ENCODE results near the gene TREX2. TPM values are rescaled to one million over a fixed set of nuclear protein-coding genes. Genes with fewer than 3 reads are reported as not detected.

The TREX2 gene
- total RNA-seq, result 10 to 100 TPM; 19.3 to 62.6 (median 50.7) TPM

- no peaks in the 10 kb centered on the region for H3K4me1 ChIP-seq
- H3K36me3 ChIP-seq, result peaks cover 9% of the 10 kb centered on the region
- no peak within 1 kb of the TSS for H3K27ac ChIP-seq
- 59% methylated on average over 20 of the region's 30 CpGs for WGBS
- H3K27me3 ChIP-seq, result no peaks in the 10 kb centered on the region
- no peak within 1 kb of the TSS for H3K4me3 ChIP-seq
- H3K9me3 ChIP-seq, result no peaks in the 10 kb centered on the region
- DNase-seq (ENCODE audit: low spot score in 2 of 2), result no peak
- TF ChIP-seq EP300 (IDR thresholded peaks at IDR 0.05), result no peak
- TF ChIP-seq POLR2AphosphoS5 (IDR thresholded peaks at IDR 0.05), result no peak
- no peak for TF ChIP-seq CTCF (IDR thresholded peaks at IDR 0.05)
- no peak for TF ChIP-seq POLR2A (IDR thresholded peaks at IDR 0.05)
Observed at GRCh38 chrX:153445856-153446635, at the start of gene TREX2. TREX2 (minus strand) TSS chrX:153446056; CDS start chrX:153445430, 626 bp downstream.

GRCh38 chrX:153495362-153495751 is 49.5 kb upstream of the TREX2 start:
- no peak for DNase-seq (ENCODE audit: low spot score in 2 of 2)
- peaks cover 44% of the 10 kb centered on the region for H3K4me1 ChIP-seq
- H3K9me3 ChIP-seq, result no peaks in the 10 kb centered on the region
- WGBS, result 22% methylated on average over 17 of the region's 17 CpGs
- H3K27ac ChIP-seq, result no peak overlapping the region
- no peak for TF ChIP-seq CTCF (IDR thresholded peaks at IDR 0.05)
- peak overlapping the region; percentile 36 for H3K4me3 ChIP-seq
- no peaks in the 10 kb centered on the region for H3K36me3 ChIP-seq
- H3K27me3 ChIP-seq, result no peaks in the 10 kb centered on the region

- H3K9me3 ChIP-seq, result no peaks in the 10 kb centered on the region
- TF ChIP-seq EP300 (IDR thresholded peaks at IDR 0.05), result no peak
- peak in 1 of 2 donors; percentile 13 for TF ChIP-seq CTCF (IDR thresholded peaks at IDR 0.05)
- no peaks in the 10 kb centered on the region for H3K36me3 ChIP-seq
- H3K27me3 ChIP-seq, result no peaks in the 10 kb centered on the region
- no peak for DNase-seq (ENCODE audit: low spot score in 2 of 2)
- 40% methylated on average over 21 of the region's 41 CpGs for WGBS
- H3K4me1 ChIP-seq, result peaks cover 44% of the 10 kb centered on the region
- H3K4me3 ChIP-seq, result peak within 1 kb of the TSS; percentile 36
- H3K27ac ChIP-seq, result no peak within 1 kb of the TSS
Observed at GRCh38 chrX:153494541-153495361, 48.9 kb upstream of the TREX2 start, which contains the start of gene BGN. BGN (plus strand) TSS chrX:153494980; CDS start chrX:153504632, 9,652 bp downstream.

- Histone ChIP-seq H3K27ac (no peak overlapping the region), H3K36me3 (no peaks in the 10 kb centered on the region), H3K4me3 (peak overlapping the region; percentile 36), H3K9me3 (no peaks in the 10 kb centered on the region), H3K27me3 (no peaks in the 10 kb centered on the region), H3K4me1 (peaks cover 38% of the 10 kb centered on the region)
- no peak for DNase-seq (ENCODE audit: low spot score in 2 of 2)
- WGBS, result 69% methylated on average over 5 of the region's 12 CpGs
- TF ChIP-seq POLR2A (IDR thresholded peaks at IDR 0.05), result no peak
- TF ChIP-seq CTCF (IDR thresholded peaks at IDR 0.05), result no peak
- no peak for TF ChIP-seq POLR2AphosphoS5 (IDR thresholded peaks at IDR 0.05)
- no peak for TF ChIP-seq EP300 (IDR thresholded peaks at IDR 0.05)
Observed at GRCh38 chrX:153494061-153494460, 48.2 kb upstream of the TREX2 start.

GRCh38 chrX:153493085-153493484 is 47.2 kb upstream of the TREX2 start:
- no peak for DNase-seq (ENCODE audit: low spot score in 2 of 2)
- no peaks in the 10 kb centered on the region for H3K9me3 ChIP-seq
- WGBS, result 77% methylated on average over 11 of the region's 11 CpGs
- H3K4me1 ChIP-seq, result peaks cover 39% of the 10 kb centered on the region
- H3K27me3 ChIP-seq, result no peaks in the 10 kb centered on the region
- H3K4me3 ChIP-seq, result no peak overlapping the region
- no peak overlapping the region for H3K27ac ChIP-seq
- no peaks in the 10 kb centered on the region for H3K36me3 ChIP-seq
- TF ChIP-seq CTCF (IDR thresholded peaks at IDR 0.05), result no peak
- TF ChIP-seq EP300 (IDR thresholded peaks at IDR 0.05), result no peak
- no peak for TF ChIP-seq POLR2AphosphoS5 (IDR thresholded peaks at IDR 0.05)
- TF ChIP-seq POLR2A (IDR thresholded peaks at IDR 0.05), result no peak
